Neuronal stem cell (in vitro differentiated cells): ENCODE data around the gene RNF208.
"Not testable (repeated sequence)": the region's sequence is repeated elsewhere in the genome, so short reads cannot be mapped to it uniquely, and the experiment has no call there.

ENCODE experiments used
- DNase-seq: peaks from one replicate; pipeline ENCODE4 v3.0.0-alpha.2; 2013; ENCODE audit warnings: low spot score
- H2AFZ ChIP-seq: one replicate; pipeline ENCODE4 v1.6.1; 2013; ENCODE audit warnings: mild to moderate bottlenecking, low read length, inconsistent platforms
- H2AK5ac ChIP-seq: 2 replicates; pipeline ENCODE4 v1.6.1; 2013; ENCODE audit warnings: low read depth, mild to moderate bottlenecking, inconsistent platforms, low read length, moderate library complexity, mixed read lengths
- H2BK120ac ChIP-seq: 2 replicates; pipeline ENCODE4 v1.6.1; 2013; ENCODE audit warnings: low read depth, mild to moderate bottlenecking, inconsistent platforms, low read length, moderate library complexity, mixed read lengths
- H2BK12ac ChIP-seq: one replicate; pipeline ENCODE4 v1.6.1; 2013; ENCODE audit warnings: low read length, inconsistent platforms
- H2BK15ac ChIP-seq: 2 replicates; pipeline ENCODE4 v1.6.1; 2013; ENCODE audit warnings: mild to moderate bottlenecking, low read length, inconsistent platforms, mixed read lengths
- H2BK5ac ChIP-seq: one replicate; pipeline ENCODE4 v1.6.1; 2013; ENCODE audit warnings: inconsistent platforms, mild to moderate bottlenecking, low read length, moderate library complexity
- H3K14ac ChIP-seq: one replicate; pipeline ENCODE4 v1.6.1; 2013; ENCODE audit warnings: low read length, inconsistent platforms
- H3K18ac ChIP-seq: 2 replicates; pipeline ENCODE4 v1.6.1; 2013; ENCODE audit warnings: low read length, inconsistent platforms
- H3K23ac ChIP-seq: 2 replicates; pipeline ENCODE4 v1.6.1; 2013; ENCODE audit warnings: low read depth, mild to moderate bottlenecking, mixed read lengths, low read length, inconsistent platforms; ENCODE audit not compliant: poor library complexity
- H3K27ac ChIP-seq: replicated peaks from 3 replicates; pipeline ENCODE4 v1.5.1; 2013; ENCODE audit warnings: low read length, inconsistent platforms
- H3K27me3 ChIP-seq, 3 experiments: 2 replicates each; pipeline ENCODE4 v1.6.1; 2013; ENCODE audit warnings: low read length in 3 of 3, mild to moderate bottlenecking in 2 of 3, inconsistent platforms in 1 of 3, low read depth in 1 of 3, mixed read lengths in 1 of 3, moderate library complexity in 1 of 3; ENCODE audit not compliant: control insufficient read depth in 3 of 3, insufficient read depth in 3 of 3
- H3K36me3 ChIP-seq, 2 donors: replicated peaks in 1 of 2; 2 replicates each; pipeline ENCODE4 v1.6.1; 2013; ENCODE audit warnings: low read length in 2 of 2; ENCODE audit not compliant: control insufficient read depth in 2 of 2, insufficient read depth in 2 of 2
- H3K4ac ChIP-seq: 2 replicates; pipeline ENCODE4 v1.6.1; 2013; ENCODE audit warnings: inconsistent platforms, mild to moderate bottlenecking, low read length, moderate library complexity
- H3K4me1 ChIP-seq, 2 donors: 1 replicate in 1 of 2; 2 replicates in 1 of 2; pipeline ENCODE4 v1.6.1; 2013; ENCODE audit warnings: low read length in 2 of 2, low read depth in 1 of 2; ENCODE audit not compliant: control insufficient read depth in 2 of 2, insufficient read depth in 1 of 2
- H3K4me2 ChIP-seq: one replicate; pipeline ENCODE4 v1.6.1; 2013; ENCODE audit warnings: mild to moderate bottlenecking, low read length, inconsistent platforms; ENCODE audit not compliant: insufficient read depth, poor library complexity, severe bottlenecking
- H3K4me3 ChIP-seq, 2 donors: 2 replicates each; pipeline ENCODE4 v1.5.1; 2013; ENCODE audit warnings: low read length in 2 of 2, mild to moderate bottlenecking in 2 of 2, inconsistent platforms in 1 of 2, moderate library complexity in 1 of 2
- H3K79me1 ChIP-seq: one replicate; pipeline ENCODE4 v1.6.1; 2013; ENCODE audit warnings: low read depth, mild to moderate bottlenecking, inconsistent platforms, low read length, moderate library complexity
- H3K9ac ChIP-seq: one replicate; pipeline ENCODE4 v1.6.1; 2013; ENCODE audit warnings: mild to moderate bottlenecking, low read depth, low read length, inconsistent platforms; ENCODE audit not compliant: poor library complexity
- H3K9me3 ChIP-seq, 2 donors: replicated peaks in 1 of 2; 2 replicates each; pipeline versions ENCODE3 to v1.6.1; 2013; ENCODE audit warnings: low read length in 2 of 2, mild to moderate bottlenecking in 2 of 2, inconsistent platforms in 1 of 2, low read depth in 1 of 2, mixed read lengths in 1 of 2, moderate library complexity in 1 of 2; ENCODE audit not compliant: control insufficient read depth in 2 of 2, insufficient read depth in 1 of 2
- H4K8ac ChIP-seq: one replicate; pipeline ENCODE4 v1.6.1; 2013; ENCODE audit warnings: low read depth, mild to moderate bottlenecking, inconsistent platforms, low read length, moderate library complexity
- H4K91ac ChIP-seq: one replicate; pipeline ENCODE4 v1.6.1; 2013; ENCODE audit warnings: low read length, low read depth, mild to moderate bottlenecking, inconsistent platforms; ENCODE audit not compliant: poor library complexity
- WGBS, 2 donors: extraction: QIAGEN DNeasy Blood & Tissue Kit; methylation state at CpG; one replicate each; pipeline ENCODE4 v1.1.7; 2013; ENCODE audit warnings: missing lambda C conversion rate in 2 of 2, mixed read lengths in 1 of 2; ENCODE audit not compliant: insufficient read length in 2 of 2, insufficient replicate concordance in 1 of 2; ENCODE audit errors: extremely low coverage in 2 of 2; 5-methylcytosine and 5-hydroxymethylcytosine counted together

The RNF208 gene

DNA sequence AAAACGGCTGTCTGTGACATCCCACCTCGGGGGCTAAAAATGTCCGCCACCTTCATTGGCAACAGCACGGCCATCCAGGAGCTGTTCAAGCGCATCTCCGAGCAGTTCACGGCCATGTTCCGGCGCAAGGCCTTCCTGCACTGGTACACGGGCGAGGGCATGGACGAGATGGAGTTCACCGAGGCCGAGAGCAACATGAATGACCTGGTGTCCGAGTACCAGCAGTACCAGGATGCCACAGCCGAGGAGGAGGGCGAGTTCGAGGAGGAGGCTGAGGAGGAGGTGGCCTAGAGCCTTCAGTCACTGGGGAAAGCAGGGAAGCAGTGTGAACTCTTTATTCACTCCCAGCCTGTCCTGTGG lies 21.2 kb upstream of the RNF208 start:
- not testable (repeated sequence) for H2AK5ac ChIP-seq, H3K18ac ChIP-seq, H3K27me3 ChIP-seq, H3K14ac ChIP-seq, H2BK5ac ChIP-seq, DNase-seq, H3K27ac ChIP-seq, H2BK120ac ChIP-seq, H2AFZ ChIP-seq, H3K9me3 ChIP-seq, H4K91ac ChIP-seq, H2BK15ac ChIP-seq, H3K4ac ChIP-seq, H3K4me2 ChIP-seq, H2BK12ac ChIP-seq
- Histone ChIP-seq H3K4me3 (peak overlapping the region in 1 of 2 donors; percentile 25), H3K36me3 (peaks cover 19 to 32% of the 10 kb centered on the region in 2 donors), H3K79me1 (peaks cover 23% of the 10 kb centered on the region), H4K8ac (peak overlapping the region; percentile 43), H3K4me1 (peaks cover 18 to 24% of the 10 kb centered on the region in 2 donors), H3K9ac (peak overlapping the region; percentile 70), H3K23ac (peak overlapping the region; percentile 95)
- WGBS, 2 donors, result no CpG with 5 or more reads among the region's 18 CpGs

DNA sequence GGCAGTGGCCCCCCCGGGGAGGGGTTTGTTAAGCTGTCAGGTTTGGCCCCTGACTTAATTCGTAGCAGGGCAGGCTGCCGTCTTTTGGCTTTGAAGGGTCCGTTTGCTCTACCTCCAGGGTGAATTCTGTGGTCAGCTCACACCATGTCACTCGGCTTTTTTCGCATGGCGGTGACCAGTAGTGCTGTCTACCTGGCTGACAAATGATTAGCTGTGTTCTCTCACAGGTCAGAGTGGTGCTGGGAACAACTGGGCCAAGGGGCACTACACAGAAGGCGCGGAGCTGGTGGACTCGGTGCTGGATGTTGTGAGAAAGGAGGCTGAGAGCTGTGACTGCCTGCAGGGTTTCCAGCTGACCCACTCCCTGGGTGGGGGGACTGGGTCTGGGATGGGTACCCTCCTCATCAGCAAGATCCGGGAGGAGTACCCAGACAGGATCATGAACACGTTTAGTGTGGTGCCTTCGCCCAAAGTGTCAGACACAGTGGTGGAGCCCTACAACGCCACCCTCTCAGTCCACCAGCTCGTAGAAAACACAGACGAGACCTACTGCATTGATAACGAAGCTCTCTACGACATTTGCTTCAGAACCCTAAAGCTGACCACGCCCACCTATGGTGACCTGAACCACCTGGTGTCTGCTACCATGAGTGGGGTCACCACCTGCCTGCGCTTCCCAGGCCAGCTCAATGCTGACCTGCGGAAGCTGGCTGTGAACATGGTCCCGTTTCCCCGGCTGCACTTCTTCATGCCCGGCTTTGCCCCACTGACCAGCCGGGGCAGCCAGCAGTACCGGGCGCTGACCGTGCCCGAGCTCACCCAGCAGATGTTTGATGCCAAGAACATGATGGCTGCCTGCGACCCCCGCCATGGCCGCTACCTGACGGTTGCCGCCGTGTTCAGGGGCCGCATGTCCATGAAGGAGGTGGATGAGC lies 20.5 kb upstream of the RNF208 start:
- H2BK120ac ChIP-seq, result no peak overlapping the region
- H2BK15ac ChIP-seq, result no peak overlapping the region
- peaks cover 27% of the 10 kb centered on the region for H3K79me1 ChIP-seq
- H3K9me3 ChIP-seq, result no peaks in the 10 kb centered on the region
- no peak overlapping the region for H4K8ac ChIP-seq
- H3K4ac ChIP-seq, result no peak overlapping the region
- H2AK5ac ChIP-seq, result no peak overlapping the region
- H3K4me3 ChIP-seq, result peak overlapping the region; percentile 90 to 96
- peaks cover 0 to 2% (median 0%) of the 10 kb centered on the region in 3 experiments for H3K27me3 ChIP-seq
- H3K4me2 ChIP-seq, result peak overlapping the region; percentile 84
- no peak for DNase-seq
- WGBS, 2 donors, result no CpG with 5 or more reads among the region's 36 CpGs
- H3K27ac ChIP-seq, result no peak overlapping the region
- no peak overlapping the region for H3K14ac ChIP-seq
- no peak overlapping the region for H3K18ac ChIP-seq
- H4K91ac ChIP-seq, result no peak overlapping the region
- H3K4me1 ChIP-seq, result peaks cover 18 to 20% of the 10 kb centered on the region in 2 donors
- no peak overlapping the region for H2BK12ac ChIP-seq
- peak overlapping the region; percentile 83 for H3K23ac ChIP-seq
- H3K36me3 ChIP-seq, result peaks cover 19 to 32% of the 10 kb centered on the region in 2 donors
- H2BK5ac ChIP-seq, result no peak overlapping the region
- H3K9ac ChIP-seq, result peak overlapping the region; percentile 45
- H2AFZ ChIP-seq, result no peak overlapping the region

DNA sequence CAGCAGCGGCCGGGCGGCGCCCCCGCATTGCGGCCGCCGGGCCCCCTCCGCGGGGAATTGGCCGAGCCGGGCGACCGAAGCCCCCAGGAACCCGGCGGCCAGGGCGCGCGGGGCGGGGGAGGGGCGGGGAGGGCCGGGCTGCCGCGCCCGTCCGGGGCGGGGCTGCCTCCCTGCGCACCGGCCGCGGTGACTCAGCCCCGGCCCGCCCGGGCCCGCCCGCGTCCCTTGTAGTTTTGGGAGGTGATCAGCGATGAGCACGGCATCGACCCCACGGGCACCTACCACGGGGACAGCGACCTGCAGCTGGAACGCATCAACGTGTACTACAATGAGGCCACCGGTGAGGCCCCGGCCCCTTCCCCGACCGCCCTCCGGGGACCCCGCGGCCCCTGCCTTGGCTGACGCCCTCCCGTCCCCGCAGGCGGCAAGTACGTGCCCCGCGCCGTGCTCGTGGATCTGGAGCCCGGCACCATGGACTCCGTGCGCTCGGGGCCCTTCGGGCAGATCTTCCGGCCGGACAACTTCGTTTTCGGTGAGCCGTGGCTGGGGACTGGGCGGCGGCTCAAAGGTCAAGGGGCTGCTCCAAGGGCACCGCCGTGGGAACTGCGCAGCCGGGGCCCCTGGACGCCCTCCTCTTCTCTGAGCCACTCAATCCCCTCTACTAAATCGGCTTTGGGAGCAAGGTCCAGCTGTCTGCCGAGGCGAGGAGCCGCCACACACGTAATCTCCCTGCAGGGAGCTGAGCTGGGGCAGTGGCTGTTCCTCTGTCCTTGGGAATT lies 19.6 kb upstream of the RNF208 start:
- Histone ChIP-seq H3K14ac (peak overlapping the region; percentile 71), H2BK120ac (no peak overlapping the region), H3K36me3 (peaks cover 19 to 32% of the 10 kb centered on the region in 2 donors), H2BK15ac (no peak overlapping the region), H3K4me1 (peaks cover 21 to 25% of the 10 kb centered on the region in 2 donors), H3K9me3 (no peaks in the 10 kb centered on the region), H3K18ac (peak overlapping the region; percentile 97), H2AFZ (no peak overlapping the region), H3K27ac (peak overlapping the region; percentile 70), H3K4ac (peak overlapping the region; percentile 76), H2BK12ac (no peak overlapping the region), H3K79me1 (peaks cover 27% of the 10 kb centered on the region), H4K8ac (no peak overlapping the region), H3K4me2 (peak overlapping the region; percentile 84), H3K27me3 (peaks cover 0 to 2% (median 0%) of the 10 kb centered on the region in 3 experiments), H2AK5ac (peak overlapping the region; percentile 98), H3K9ac (peak overlapping the region; percentile 98), H4K91ac (no peak overlapping the region), H2BK5ac (peak overlapping the region; percentile 66), H3K4me3 (peak overlapping the region; percentile 90 to 96), H3K23ac (peak overlapping the region; percentile 100)
- no peak for DNase-seq
- no CpG with 5 or more reads among the region's 83 CpGs for WGBS, 2 donors
